ENCODE results near the gene AFAP1.
A peak's percentile ranks its signal among the peaks of the same experiment; 100 is the strongest.

AFAP1 gene

GRCh38 chr4:7859326-7859725, 80.3 kb downstream of the AFAP1 start:
- Histone ChIP-seq H3K4me3 (no peak overlapping the region), H3K36me3 (peaks cover 0 to 3% (median 3%) of the 10 kb centered on the region in 3 donors), H3K4me1 (peaks cover 0 to 36% (median 18%) of the 10 kb centered on the region in 4 donors), H3K27me3 (no peaks in the 10 kb centered on the region), H3K27ac (no peak overlapping the region), H3K9me3 (no peaks in the 10 kb centered on the region)
- TF ChIP-seq CTCF (IDR thresholded peaks at IDR 0.05) = no peak
- intact Hi-C loops (cut with DNase I; ENCODE audit: low total_unique reads) = no loop called here
- DNase-seq = no peak

GRCh38 chr4:7858498-7858897, 81.2 kb downstream of the AFAP1 start:
- Histone ChIP-seq H3K4me1 (peaks cover 0 to 36% (median 18%) of the 10 kb centered on the region in 4 donors), H3K27ac (no peak overlapping the region), H3K36me3 (peaks cover 0 to 7% (median 7%) of the 10 kb centered on the region in 3 donors), H3K9me3 (no peaks in the 10 kb centered on the region), H3K27me3 (no peaks in the 10 kb centered on the region), H3K4me3 (no peak overlapping the region)
- TF ChIP-seq CTCF (IDR thresholded peaks at IDR 0.05) = no peak
- intact Hi-C loops (cut with DNase I; ENCODE audit: low total_unique reads) = no loop called here
- no peak for DNase-seq

GRCh38 chr4:7857993-7858392, 81.7 kb downstream of the AFAP1 start:
- TF ChIP-seq CTCF (IDR thresholded peaks at IDR 0.05) = no peak
- Histone ChIP-seq H3K27ac (no peak overlapping the region), H3K4me1 (peaks cover 0 to 36% (median 20%) of the 10 kb centered on the region in 4 donors)

GRCh38 chr4:7857238-7857701, 82.4 kb downstream of the AFAP1 start:
- Histone ChIP-seq H3K27ac (peak overlapping the region; percentile 30 to 45), H3K4me1 (peaks cover 0 to 36% (median 20%) of the 10 kb centered on the region in 4 donors), H3K27me3 (no peaks in the 10 kb centered on the region), H3K4me3 (no peak overlapping the region), H3K9me3 (no peaks in the 10 kb centered on the region), H3K36me3 (peaks cover 0 to 18% (median 14%) of the 10 kb centered on the region in 3 donors)
- intact Hi-C loops (cut with DNase I; ENCODE audit: low total_unique reads) = no loop called here
- TF ChIP-seq CTCF (IDR thresholded peaks at IDR 0.05) = no peak
- DNase-seq = no peak

More at GRCh38 chr4:7857993-7858392, 81.7 kb downstream of the AFAP1 start:
- H3K36me3 ChIP-seq = peaks cover 0 to 12% (median 11%) of the 10 kb centered on the region in 3 donors
- no peak for DNase-seq
- no peak overlapping the region for H3K4me3 ChIP-seq
- H3K9me3 ChIP-seq = no peaks in the 10 kb centered on the region
- intact Hi-C loops (cut with DNase I; ENCODE audit: low total_unique reads) = no loop called here
- H3K27me3 ChIP-seq = no peaks in the 10 kb centered on the region

- peaks cover 0 to 23% (median 18%) of the 10 kb centered on the region in 4 donors for H3K4me1 ChIP-seq
- no peaks in the 10 kb centered on the region for H3K9me3 ChIP-seq
- peaks cover 0 to 18% (median 14%) of the 10 kb centered on the region in 3 donors for H3K36me3 ChIP-seq
- no peaks in the 10 kb centered on the region for H3K27me3 ChIP-seq
- no peak overlapping the region for H3K4me3 ChIP-seq
- DNase-seq = no peak
- intact Hi-C loops (cut with DNase I; ENCODE audit: low total_unique reads) = no loop called here
- H3K27ac ChIP-seq = no peak overlapping the region
- no peak for TF ChIP-seq CTCF (IDR thresholded peaks at IDR 0.05)
Measured at GRCh38 chr4:7855731-7856130, 83.9 kb downstream of the AFAP1 start.
